Activated CD4-positive, alpha-beta memory T cell treated with anti-CD3 and anti-CD28 coated beads for 36 hours (primary cell): ENCODE data around the gene OR5T3. TPM values are rescaled to one million over a fixed set of nuclear protein-coding genes. Genes with fewer than 3 reads are reported as not detected.
"Not testable (repeated sequence)": the region's sequence is repeated elsewhere in the genome, so short reads cannot be mapped to it uniquely, and the experiment has no call there.

Source experiments
- CTCF ChIA-PET: fragments of 350-600 bp; sonication (Branson Sonifier 250); formaldehyde crosslinking; loops from one replicate; lab custom pipeline; 2021; ENCODE audit warnings: antibody characterized with exemption, inconsistent platforms; lab: Charles Lee
- POLR2A ChIA-PET: fragments of 350-600 bp; sonication (Branson Sonifier 250); formaldehyde crosslinking; loops from one replicate; lab custom pipeline; 2021; ENCODE audit warnings: antibody characterized with exemption; lab: Charles Lee
- DNase-seq: peaks from one replicate; pipeline ENCODE4 v3.0.0-alpha.2; 2020
- H3K27ac Mint-ChIP-seq: one replicate; pipeline ENCODE4 v1.8.0; 2021; ENCODE audit warnings: mixed read lengths
- H3K27me3 Mint-ChIP-seq: one replicate; pipeline ENCODE4 v1.8.0; 2021; ENCODE audit warnings: mixed read lengths
- H3K36me3 Mint-ChIP-seq: one replicate; pipeline ENCODE4 v1.8.0; 2021; ENCODE audit warnings: mixed read lengths
- H3K4me1 Mint-ChIP-seq: one replicate; pipeline ENCODE4 v1.8.0; 2021; ENCODE audit warnings: low read depth, mixed read lengths
- H3K4me3 Mint-ChIP-seq: one replicate; pipeline ENCODE4 v1.8.0; 2021; ENCODE audit warnings: mild to moderate bottlenecking, mixed read lengths
- H3K9me3 Mint-ChIP-seq: one replicate; pipeline ENCODE4 v1.8.0; 2021; ENCODE audit warnings: mixed read lengths
- intact Hi-C: fragments of 100-400 bp; cut with micrococcal nuclease; formaldehyde crosslinking; loops from one replicate; pipeline ENCODE4 v1.15.1; 2023
- total RNA-seq, 2 experiments: library from RNA; stranded (reverse); gene quantifications; one replicate each; pipeline ENCODE4 v1.2.3, GENCODE V29; 2021

OR5T3 gene
- not detected for total RNA-seq

- no peaks in the 10 kb centered on the region for H3K27me3 Mint-ChIP-seq
- no peak within 1 kb of the TSS for H3K4me3 Mint-ChIP-seq
- H3K36me3 Mint-ChIP-seq = no peaks in the 10 kb centered on the region
- intact Hi-C loops = no loop called here
- peaks cover 13% of the 10 kb centered on the region for H3K9me3 Mint-ChIP-seq
- no peak within 1 kb of the TSS for H3K27ac Mint-ChIP-seq
- ChIA-PET POLR2A (no interaction called here), CTCF (no interaction called here)
- no peak for DNase-seq
- H3K4me1 Mint-ChIP-seq = no peaks in the 10 kb centered on the region
These were observed at the start of gene OR5T3 for GRCh38 chr11:56251954-56252353. TSS of gene OR5T3 (plus strand) at chr11:56252254. CDS start at chr11:56252254, 0 bp downstream.

DNA sequence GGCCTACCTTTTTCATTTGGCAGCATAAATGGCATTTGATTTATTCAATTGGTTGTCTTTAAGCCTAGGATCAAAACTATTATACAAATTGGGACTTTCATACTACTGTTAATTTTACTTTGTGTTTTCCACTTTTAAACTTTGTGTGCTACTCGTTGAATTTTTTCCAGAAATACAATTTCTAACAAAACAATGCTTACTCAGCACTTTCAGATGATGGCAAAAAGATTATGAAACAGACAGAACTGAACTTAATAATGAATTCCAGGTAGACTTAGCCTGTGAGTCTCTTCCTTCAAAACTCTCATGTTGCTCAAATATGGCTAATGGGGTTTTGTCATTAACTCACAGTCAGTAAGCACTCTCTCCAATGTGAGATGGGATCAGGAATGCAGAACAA lies 44.3 kb upstream of the OR5T3 start:
- Mint-ChIP-seq H3K27ac (no peak overlapping the region), H3K4me1 (no peaks in the 10 kb centered on the region), H3K9me3 (peaks cover 28% of the 10 kb centered on the region), H3K4me3 (no peak overlapping the region), H3K27me3 (no peaks in the 10 kb centered on the region), H3K36me3 (no peaks in the 10 kb centered on the region)
- intact Hi-C loops = no loop called here
- POLR2A ChIA-PET = no interaction called here
- CTCF ChIA-PET = no interaction called here
- no peak for DNase-seq

DNA sequence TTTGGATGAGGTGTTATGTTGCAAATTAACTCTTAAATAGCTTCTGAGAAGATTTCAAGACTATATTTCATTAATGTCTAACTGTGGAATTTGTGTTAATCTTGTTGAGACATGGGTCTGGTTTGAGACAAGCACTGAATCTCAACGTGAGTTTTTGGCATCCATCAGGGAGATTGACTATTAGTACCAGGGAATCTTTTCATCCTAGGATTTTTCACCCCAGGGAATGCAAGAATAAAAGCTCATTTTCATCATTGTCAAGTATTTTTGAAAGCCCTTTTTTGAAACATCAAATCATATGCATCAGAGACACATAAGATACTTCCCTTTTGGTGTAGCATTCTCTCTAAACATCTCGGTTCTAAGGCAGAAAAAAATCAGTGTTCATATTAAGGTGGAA lies 37.5 kb upstream of the OR5T3 start:
- peaks cover 37% of the 10 kb centered on the region for H3K9me3 Mint-ChIP-seq

GRCh38 chr11:56219735-56220134 lies 32.3 kb upstream of the OR5T3 start:
- peaks cover 31% of the 10 kb centered on the region for H3K9me3 Mint-ChIP-seq
- H3K27me3 Mint-ChIP-seq, H3K4me1 Mint-ChIP-seq, intact Hi-C loops, CTCF ChIA-PET, POLR2A ChIA-PET, H3K4me3 Mint-ChIP-seq, H3K36me3 Mint-ChIP-seq, DNase-seq, H3K27ac Mint-ChIP-seq: not testable (repeated sequence)

More for the DNA sequence above, 37.5 kb upstream of the OR5T3 start:
- intact Hi-C loops = no loop called here
- ChIA-PET CTCF (no interaction called here), POLR2A (no interaction called here)
- DNase-seq = no peak
- H3K4me3 Mint-ChIP-seq = no peak overlapping the region
- H3K27ac Mint-ChIP-seq = no peak overlapping the region
- no peaks in the 10 kb centered on the region for H3K27me3 Mint-ChIP-seq
- no peaks in the 10 kb centered on the region for H3K36me3 Mint-ChIP-seq
- H3K4me1 Mint-ChIP-seq = no peaks in the 10 kb centered on the region

- Mint-ChIP-seq H3K27ac (no peak within 1 kb of the TSS), H3K4me1 (no peaks in the 10 kb centered on the region), H3K36me3 (no peaks in the 10 kb centered on the region), H3K4me3 (no peak within 1 kb of the TSS), H3K9me3 (peaks cover 28% of the 10 kb centered on the region), H3K27me3 (no peaks in the 10 kb centered on the region)
- CTCF ChIA-PET = no interaction called here
- POLR2A ChIA-PET = no interaction called here
- DNase-seq = no peak
- intact Hi-C loops = no loop called here
These were observed 17.9 kb upstream of the OR5T3 start, which contains the start of gene OR5T2 for GRCh38 chr11:56234155-56234554. TSS of gene OR5T2 (minus strand) at chr11:56234255. CDS start at chr11:56233062, 1,193 bp downstream.

DNA sequence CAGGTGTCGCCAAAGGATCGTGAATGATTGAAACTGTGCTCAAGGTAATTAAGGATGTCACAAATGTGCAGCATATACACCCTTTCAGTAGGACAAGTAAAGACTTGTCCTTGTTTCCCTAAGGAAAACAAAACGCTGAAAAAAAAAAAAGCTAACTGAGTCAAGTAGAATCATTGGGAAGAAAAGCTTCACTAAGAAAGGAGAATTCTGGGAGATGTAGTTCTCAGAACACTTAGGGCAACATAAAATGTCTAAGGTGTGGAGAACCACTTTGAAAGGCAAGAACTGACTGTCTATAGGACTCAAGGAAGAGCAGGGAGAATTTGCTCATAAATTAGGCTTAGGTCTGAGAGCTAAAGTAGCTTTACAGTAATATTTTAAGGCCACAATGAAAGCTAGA lies 19.0 kb downstream of the OR5T3 start:
- ChIA-PET CTCF (no interaction called here), POLR2A (no interaction called here)
- intact Hi-C loops = no loop called here
- Mint-ChIP-seq H3K27ac (no peak overlapping the region), H3K36me3 (no peaks in the 10 kb centered on the region), H3K4me1 (no peaks in the 10 kb centered on the region), H3K9me3 (peaks cover 31% of the 10 kb centered on the region), H3K4me3 (no peak overlapping the region), H3K27me3 (no peaks in the 10 kb centered on the region)
- no peak for DNase-seq

GRCh38 chr11:56273854-56274253 lies 21.8 kb downstream of the OR5T3 start, which contains the start of gene OR5T1:
TSS of gene OR5T1 (plus strand) at chr11:56274154. CDS start at chr11:56275639, 1,485 bp downstream.
- CTCF ChIA-PET = no interaction called here
- peaks cover 25% of the 10 kb centered on the region for H3K9me3 Mint-ChIP-seq
- POLR2A ChIA-PET = no interaction called here

DNA sequence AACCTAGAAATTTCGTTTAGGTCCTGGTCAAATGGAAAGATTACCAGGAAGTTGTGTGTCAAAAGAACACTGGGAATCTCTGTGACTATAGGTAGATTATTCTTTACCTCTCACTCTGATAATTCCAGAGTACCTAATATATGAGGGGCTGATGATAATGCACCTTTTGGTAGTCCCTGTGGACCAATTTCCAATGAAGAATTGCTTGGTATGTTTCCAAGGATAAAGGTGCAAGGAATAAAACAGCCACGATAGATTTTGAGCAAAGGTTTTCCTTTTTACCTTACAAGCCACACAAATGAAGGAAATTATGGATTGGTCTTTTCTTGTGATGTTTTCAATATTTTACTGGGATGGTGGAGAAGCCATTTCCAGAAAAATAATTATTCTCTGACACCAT lies 40.1 kb downstream of the OR5T3 start, which contains the start of gene OR8H1:
TSS of gene OR8H1 (minus strand) at position 101 of the 400 bp plus-strand sequence. CDS start 1,192 bp downstream, outside the sequence.
- POLR2A ChIA-PET = no interaction called here
- H3K27me3 Mint-ChIP-seq = no peaks in the 10 kb centered on the region
- intact Hi-C loops = no loop called here

More at GRCh38 chr11:56273854-56274253, 21.8 kb downstream of the OR5T3 start, which contains the start of gene OR5T1:
- H3K4me1 Mint-ChIP-seq = no peaks in the 10 kb centered on the region
- no peak within 1 kb of the TSS for H3K4me3 Mint-ChIP-seq
- H3K36me3 Mint-ChIP-seq = no peaks in the 10 kb centered on the region
- no peak for DNase-seq
- intact Hi-C loops = no loop called here
- H3K27me3 Mint-ChIP-seq = no peaks in the 10 kb centered on the region
- no peak within 1 kb of the TSS for H3K27ac Mint-ChIP-seq

DNA sequence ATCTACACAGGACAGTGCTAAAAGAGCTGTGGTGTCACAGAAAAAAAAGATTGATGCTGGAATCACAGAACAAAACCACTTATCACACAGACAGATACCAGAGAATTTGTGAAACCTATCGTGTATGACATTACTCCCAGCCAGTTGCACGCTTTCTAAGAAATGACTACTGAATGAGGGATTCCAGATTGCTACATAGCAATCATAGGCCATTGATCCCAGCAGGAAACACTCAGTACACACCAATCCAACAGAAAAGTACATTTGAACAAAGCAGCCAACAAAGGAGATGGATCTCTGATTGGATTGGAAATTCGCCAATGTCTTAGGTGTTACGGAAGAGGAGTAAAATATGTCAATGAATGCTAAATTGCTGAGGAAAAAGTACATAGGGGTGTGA lies 44.8 kb downstream of the OR5T3 start:
- Mint-ChIP-seq H3K4me3 (no peak overlapping the region), H3K27me3 (no peaks in the 10 kb centered on the region), H3K4me1 (no peaks in the 10 kb centered on the region), H3K36me3 (no peaks in the 10 kb centered on the region), H3K27ac (no peak overlapping the region), H3K9me3 (peaks cover 12% of the 10 kb centered on the region)
- ChIA-PET POLR2A (no interaction called here), CTCF (no interaction called here)
- DNase-seq = no peak
- intact Hi-C loops = no loop called here

More for the DNA sequence above, 40.1 kb downstream of the OR5T3 start, which contains the start of gene OR8H1:
- H3K4me1 Mint-ChIP-seq = no peaks in the 10 kb centered on the region
- H3K27ac Mint-ChIP-seq = no peak within 1 kb of the TSS
- H3K36me3 Mint-ChIP-seq = no peaks in the 10 kb centered on the region
- CTCF ChIA-PET = no interaction called here
- no peak for DNase-seq
- peaks cover 19% of the 10 kb centered on the region for H3K9me3 Mint-ChIP-seq
- no peak within 1 kb of the TSS for H3K4me3 Mint-ChIP-seq

Other genes starting within 250 kb of the OR5T3 start
- gene OR5AS1, start 224.6 kb upstream of the OR5T3 start, total RNA-seq = not detected
- gene OR8I2, start 158.9 kb upstream of the OR5T3 start, total RNA-seq = not detected
- not detected for gene OR8H2, start 148.6 kb upstream of the OR5T3 start, total RNA-seq
- not detected for gene OR8H3, start 129.9 kb upstream of the OR5T3 start, total RNA-seq
- gene OR8J3, start 112.1 kb upstream of the OR5T3 start, total RNA-seq = not detected
- gene OR8K5, start 91.9 kb upstream of the OR5T3 start, total RNA-seq = not detected
- not detected for gene OR5J2, start 75.6 kb upstream of the OR5T3 start, total RNA-seq
- not detected for gene OR5T2, start 18.0 kb upstream of the OR5T3 start, total RNA-seq
- gene OR5T1, start 21.9 kb downstream of the OR5T3 start, total RNA-seq = not detected
- not detected for gene OR8H1, start 40.0 kb downstream of the OR5T3 start, total RNA-seq
- not detected for gene OR8K3, start 62.9 kb downstream of the OR5T3 start, total RNA-seq
- not detected for gene OR8K1, start 93.8 kb downstream of the OR5T3 start, total RNA-seq
- gene OR8J1, start 102.0 kb downstream of the OR5T3 start, total RNA-seq = not detected
- not detected for gene OR8U1, start 123.4 kb downstream of the OR5T3 start, total RNA-seq
- gene OR5AL1, start 160.4 kb downstream of the OR5T3 start, total RNA-seq = not detected
- not detected for gene OR5M3, start 221.1 kb downstream of the OR5T3 start, total RNA-seq
- not detected for gene OR5M8, start 239.1 kb downstream of the OR5T3 start, total RNA-seq